SK-N-SH (cell line): Measurements from ENCODE around the gene METAP1. TPM values are rescaled to one million over a fixed set of nuclear protein-coding genes. Genes with fewer than 3 reads are reported as not detected.

Source experiments
- CTCF ChIA-PET: fragments of 300-600, 350-600 bp; formaldehyde crosslinking; extraction: SDS; loops from one replicate; lab custom pipeline; 2021; lab: Yijun Ruan, JAX
- POLR2A ChIA-PET: fragments of 350-600 bp; sonication (Branson Sonifier 250); formaldehyde crosslinking; extraction: SDS; loops from one replicate; lab custom pipeline; 2020; ENCODE audit warnings: antibody characterized with exemption, inconsistent platforms; lab: Yijun Ruan, JAX
- DNase-seq: peaks from one replicate; pipeline ENCODE4 v3.0.0; 2012
- H2AFZ ChIP-seq: fragments of 200-600 bp; sonication (generic); 2 replicates; pipeline ENCODE4 v1.8.1; 2016; ENCODE audit warnings: antibody characterized with exemption, mild to moderate bottlenecking, low read depth
- H3F3A ChIP-seq: fragments of 200-600 bp; sonication (generic); replicated peaks from 2 replicates; pipeline ENCODE3; 2016; ENCODE audit warnings: antibody characterized with exemption, mild to moderate bottlenecking; ENCODE audit not compliant: insufficient read depth
- H3K27ac ChIP-seq, 2 experiments: fragments of 200-500 bp in 1 of 2; fragments of 200-600 bp in 1 of 2; sonication (Bioruptor generic) in 1 of 2; sonication (generic), shearing (Covaris generic) in 1 of 2; 2 replicates each; pipeline versions ENCODE4 v1.5.1 to v1.6.1; 2014 to 2016; ENCODE audit warnings: low read depth in 2 of 2, inconsistent platforms in 1 of 2, low read length in 1 of 2, mild to moderate bottlenecking in 1 of 2, mixed read lengths in 1 of 2
- H3K27me3 ChIP-seq: fragments of 200-600 bp; sonication (generic), shearing (Covaris generic); 2 replicates; pipeline ENCODE4 v1.6.1; 2016; ENCODE audit warnings: mixed run types; ENCODE audit not compliant: insufficient read depth
- H3K36me3 ChIP-seq, 2 experiments: fragments of 200-500 bp in 1 of 2; fragments of 200-600 bp in 1 of 2; sonication (Bioruptor generic) in 1 of 2; sonication (generic) in 1 of 2; replicated peaks in 1 of 2; 2 replicates each; pipeline versions ENCODE3 to v1.5.1; 2014 to 2016; ENCODE audit warnings: low read length in 1 of 2, mild to moderate bottlenecking in 1 of 2; ENCODE audit not compliant: insufficient read depth in 2 of 2, control insufficient read depth in 1 of 2
- H3K4me1 ChIP-seq, 2 experiments: fragments of 200-500 bp in 1 of 2; fragments of 200-600 bp in 1 of 2; sonication (Bioruptor generic) in 1 of 2; sonication (generic), shearing (Covaris generic) in 1 of 2; 2 replicates each; pipeline versions ENCODE4 v1.5.1 to v1.6.1; 2014 to 2016; ENCODE audit warnings: low read depth in 1 of 2, low read length in 1 of 2, mixed run types in 1 of 2; ENCODE audit not compliant: insufficient read depth in 2 of 2, control insufficient read depth in 1 of 2
- H3K4me2 ChIP-seq: fragments of 200-600 bp; sonication (generic), shearing (Covaris generic); 2 replicates; pipeline ENCODE4 v1.6.1; 2017; ENCODE audit warnings: mixed run types
- H3K4me3 ChIP-seq, 2 experiments: fragments of 200-500 bp in 1 of 2; fragments of 200-600 bp in 1 of 2; sonication (Bioruptor generic) in 1 of 2; sonication (generic), shearing (Covaris generic) in 1 of 2; 2 replicates each; pipeline versions ENCODE4 v1.5.1 to v1.8.1; 2014 to 2016; ENCODE audit warnings: low read depth in 2 of 2, inconsistent platforms in 1 of 2, low read length in 1 of 2, mild to moderate bottlenecking in 1 of 2, mixed read lengths in 1 of 2, moderate library complexity in 1 of 2
- H3K79me2 ChIP-seq: fragments of 200-600 bp; sonication (generic); 2 replicates; pipeline ENCODE4 v1.8.1; 2017; ENCODE audit warnings: mild to moderate bottlenecking; ENCODE audit not compliant: insufficient read depth
- H3K9ac ChIP-seq: fragments of 200-600 bp; sonication (generic); 2 replicates; pipeline ENCODE4 v1.6.1; 2017; ENCODE audit warnings: mixed run types
- H3K9me2 ChIP-seq: fragments of 200-600 bp; sonication (generic); 2 replicates; pipeline ENCODE4 v1.6.1; 2017; ENCODE audit warnings: mixed run types
- H3K9me3 ChIP-seq: fragments of 200-600 bp; sonication (generic); 2 replicates; pipeline ENCODE4 v1.6.1; 2017; ENCODE audit warnings: mixed run types, mild to moderate bottlenecking, moderate library complexity
- H4K20me1 ChIP-seq: fragments of 200-600 bp; sonication (generic); 2 replicates; pipeline ENCODE4 v1.6.1; 2017; ENCODE audit warnings: mild to moderate bottlenecking, mixed run types; ENCODE audit not compliant: insufficient read depth
- CHD2 ChIP-seq: fragments of 150-350 bp; IDR thresholded peaks from 2 replicates; pipeline ENCODE4 v1.6.1; 2018; ENCODE audit warnings: low read length; ENCODE audit not compliant: partially characterized antibody
- ELF1 ChIP-seq: IDR thresholded peaks from 2 replicates; pipeline ENCODE4 v1.4.0; 2012
- FOXM1 ChIP-seq: IDR thresholded peaks from 2 replicates; pipeline ENCODE4 v1.4.0; 2012; ENCODE audit warnings: low read depth, mild to moderate bottlenecking
- GABPA ChIP-seq: IDR thresholded peaks from 2 replicates; pipeline ENCODE4 v1.4.0; 2012; ENCODE audit warnings: low read depth, mild to moderate bottlenecking
- MAX ChIP-seq: IDR thresholded peaks from 2 replicates; pipeline ENCODE4 v1.4.0; 2012; ENCODE audit warnings: low read depth
- MEF2A ChIP-seq: IDR thresholded peaks from 2 replicates; pipeline ENCODE4 v1.4.0; 2012; ENCODE audit warnings: low read depth, borderline replicate concordance
- MXI1 ChIP-seq: IDR thresholded peaks from 2 replicates; pipeline ENCODE4 v1.6.1; 2012; ENCODE audit warnings: mild to moderate bottlenecking, low read depth, low read length, improper control_type of control experiment
- NFIC ChIP-seq: IDR thresholded peaks from 2 replicates; pipeline ENCODE4 v1.4.0; 2012; ENCODE audit warnings: borderline replicate concordance
- NRF1 ChIP-seq: IDR thresholded peaks from 2 replicates; pipeline ENCODE4 v1.6.1; 2012; ENCODE audit warnings: low read depth, mild to moderate bottlenecking, low read length
- PBX3 ChIP-seq: IDR thresholded peaks from 2 replicates; pipeline ENCODE4; 2012
- POLR2AphosphoS5 ChIP-seq: IDR thresholded peaks from 2 replicates; pipeline ENCODE4 v1.6.1; 2012; ENCODE audit warnings: low read depth, low read length
- RCOR1 ChIP-seq: fragments of 150-350 bp; IDR thresholded peaks from 2 replicates; pipeline ENCODE4 v1.6.1; 2017; ENCODE audit warnings: antibody characterized with exemption, low read length
- REST ChIP-seq: IDR thresholded peaks from 2 replicates; pipeline ENCODE4 v1.6.1; 2012; ENCODE audit warnings: mild to moderate bottlenecking, low read depth, low read length, moderate library complexity
- RXRA ChIP-seq: IDR thresholded peaks from 2 replicates; pipeline ENCODE4 v1.4.0; 2012; ENCODE audit warnings: low read depth, mild to moderate bottlenecking, borderline replicate concordance
- SIN3A ChIP-seq: IDR thresholded peaks from 2 replicates; pipeline ENCODE4 v1.6.1; 2012; ENCODE audit warnings: low read depth, mild to moderate bottlenecking, low read length, moderate library complexity, borderline replicate concordance
- TCF12 ChIP-seq: IDR thresholded peaks from 2 replicates; pipeline ENCODE4 v1.4.0; 2012
- TEAD4 ChIP-seq: IDR thresholded peaks from 2 replicates; pipeline ENCODE4 v1.4.0; 2012; ENCODE audit warnings: mild to moderate bottlenecking, borderline replicate concordance; ENCODE audit not compliant: insufficient read depth
- USF2 ChIP-seq: fragments of 150-350 bp; IDR thresholded peaks from 2 replicates; pipeline ENCODE4 v1.6.1; 2017; ENCODE audit warnings: antibody characterized with exemption, low read length, low read depth, borderline replicate concordance
- YY1 ChIP-seq: IDR thresholded peaks from 2 replicates; pipeline ENCODE4 v1.4.0; 2012; ENCODE audit warnings: low read depth, mild to moderate bottlenecking
- WGBS: methylation state at CpG from one replicate; pipeline ENCODE4 v1.1.6; 2017; ENCODE audit warnings: low lambda C conversion rate; 5-methylcytosine and 5-hydroxymethylcytosine counted together
- polyA plus RNA-seq, 3 experiments: library from polyadenylated mRNA; depleted of rRNA; stranded (reverse); fragments of >200 nt; gene quantifications; 2 replicates each; pipeline ENCODE4 v1.2.3, GENCODE V29; 2012
- TF ChIP-seq, protein P1 (sequence below): IDR thresholded peaks from 2 replicates; pipeline ENCODE4 v1.4.0; 2012; ENCODE audit warnings: low read depth, borderline replicate concordance
- TF ChIP-seq, protein P2 (sequence below): IDR thresholded peaks from 2 replicates; pipeline ENCODE4 v1.4.0; 2012; ENCODE audit warnings: low read depth, borderline replicate concordance

Gene METAP1
- polyA plus RNA-seq, 1 of the 3 experiments (the other 2 are of a cell fraction), result 41.0 TPM

GRCh38 chr4:98946359-98946758 is 49.2 kb upstream of the METAP1 start:
- no peaks in the 10 kb centered on the region for H3K9me3 ChIP-seq
- H3K4me2 ChIP-seq, result no peak overlapping the region
- H3K9ac ChIP-seq, result no peak overlapping the region
- 86% methylated on average over 1 of the region's 1 CpG for WGBS
- H3K36me3 ChIP-seq, result no peaks in the 10 kb centered on the region
- H3F3A ChIP-seq, result peaks cover 5% of the 10 kb centered on the region
- no peaks in the 10 kb centered on the region for H3K9me2 ChIP-seq
- H4K20me1 ChIP-seq, result no peaks in the 10 kb centered on the region
- H2AFZ ChIP-seq, result no peak overlapping the region
- H3K4me1 ChIP-seq, result no peaks in the 10 kb centered on the region
- no peak overlapping the region for H3K4me3 ChIP-seq
- no peaks in the 10 kb centered on the region for H3K27me3 ChIP-seq
- no peaks in the 10 kb centered on the region for H3K79me2 ChIP-seq
- CTCF ChIA-PET, result interaction anchor here (0.8 to 3.2 kb wide), 4 partner anchors 17 to 110 kb away, joined by 3 to 12 read pairs (median 4); partner anchors contain the start of genes EIF4E and METAP1
- TF ChIP-seq MEF2A (no peak), YY1 (no peak), ELF1 (no peak), USF2 (no peak), CHD2 (no peak), TCF12 (no peak), MXI1 (no peak), SIN3A (no peak), PBX3 (no peak), MAX (no peak), NFIC (no peak)
- TF ChIP-seq, all 33 proteins: peak for 0
- no peak overlapping the region for H3K27ac ChIP-seq
- no peak for DNase-seq
- POLR2A ChIA-PET, result no interaction called here

- H3F3A ChIP-seq, result no peaks in the 10 kb centered on the region
- H4K20me1 ChIP-seq, result no peaks in the 10 kb centered on the region
- no peak overlapping the region for H2AFZ ChIP-seq
- no peaks in the 10 kb centered on the region for H3K36me3 ChIP-seq
- H3K79me2 ChIP-seq, result no peaks in the 10 kb centered on the region
- no peak overlapping the region for H3K4me2 ChIP-seq
- POLR2A ChIA-PET, result no interaction called here
- no peaks in the 10 kb centered on the region for H3K9me3 ChIP-seq
- DNase-seq, result no peak
- H3K27ac ChIP-seq, result no peak overlapping the region
- no peaks in the 10 kb centered on the region for H3K27me3 ChIP-seq
- CTCF ChIA-PET, result no interaction called here
- no peaks in the 10 kb centered on the region for H3K9me2 ChIP-seq
- H3K4me1 ChIP-seq, result no peaks in the 10 kb centered on the region
- no peak overlapping the region for H3K4me3 ChIP-seq
- H3K9ac ChIP-seq, result no peak overlapping the region
- WGBS, result 88% methylated on average over 1 of the region's 1 CpG
- TF ChIP-seq, protein P1, sequence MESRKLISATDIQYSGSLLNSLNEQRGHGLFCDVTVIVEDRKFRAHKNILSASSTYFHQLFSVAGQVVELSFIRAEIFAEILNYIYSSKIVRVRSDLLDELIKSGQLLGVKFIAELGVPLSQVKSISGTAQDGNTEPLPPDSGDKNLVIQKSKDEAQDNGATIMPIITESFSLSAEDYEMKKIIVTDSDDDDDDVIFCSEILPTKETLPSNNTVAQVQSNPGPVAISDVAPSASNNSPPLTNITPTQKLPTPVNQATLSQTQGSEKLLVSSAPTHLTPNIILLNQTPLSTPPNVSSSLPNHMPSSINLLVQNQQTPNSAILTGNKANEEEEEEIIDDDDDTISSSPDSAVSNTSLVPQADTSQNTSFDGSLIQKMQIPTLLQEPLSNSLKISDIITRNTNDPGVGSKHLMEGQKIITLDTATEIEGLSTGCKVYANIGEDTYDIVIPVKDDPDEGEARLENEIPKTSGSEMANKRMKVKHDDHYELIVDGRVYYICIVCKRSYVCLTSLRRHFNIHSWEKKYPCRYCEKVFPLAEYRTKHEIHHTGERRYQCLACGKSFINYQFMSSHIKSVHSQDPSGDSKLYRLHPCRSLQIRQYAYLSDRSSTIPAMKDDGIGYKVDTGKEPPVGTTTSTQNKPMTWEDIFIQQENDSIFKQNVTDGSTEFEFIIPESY, result no peak
- no peak for TF ChIP-seq MEF2A
- TF ChIP-seq NFIC, result no peak
- TF ChIP-seq YY1, result no peak
- TF ChIP-seq FOXM1, result no peak
- TF ChIP-seq GABPA, result no peak
- TF ChIP-seq RCOR1, result no peak
- TF ChIP-seq RXRA, result no peak
- TF ChIP-seq REST, result no peak
- no peak for TF ChIP-seq TEAD4
- TF ChIP-seq NRF1, result no peak
- TF ChIP-seq, protein P2, sequence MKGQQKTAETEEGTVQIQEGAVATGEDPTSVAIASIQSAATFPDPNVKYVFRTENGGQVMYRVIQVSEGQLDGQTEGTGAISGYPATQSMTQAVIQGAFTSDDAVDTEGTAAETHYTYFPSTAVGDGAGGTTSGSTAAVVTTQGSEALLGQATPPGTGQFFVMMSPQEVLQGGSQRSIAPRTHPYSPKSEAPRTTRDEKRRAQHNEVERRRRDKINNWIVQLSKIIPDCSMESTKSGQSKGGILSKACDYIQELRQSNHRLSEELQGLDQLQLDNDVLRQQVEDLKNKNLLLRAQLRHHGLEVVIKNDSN, result no peak
- no peak for TF ChIP-seq MAX
- TF ChIP-seq POLR2AphosphoS5, result no peak
- TF ChIP-seq ELF1, result no peak
Measured at GRCh38 chr4:98950925-98951324, 44.6 kb upstream of the METAP1 start.
